Femur (tissue), 1 donor: ENCODE measurements around the gene PMVK.

Experiments used
- DNase-seq: peaks from one replicate; pipeline ENCODE4 v3.0.0-alpha.2; 2017

Gene PMVK

GRCh38 chr1:154877370-154877974, 59.0 kb downstream of the PMVK start:
- no peak for DNase-seq

GRCh38 chr1:154876842-154877369, 59.6 kb downstream of the PMVK start:
- DNase-seq, result no peak
